ENCODE results near the gene CHMP4A. TPM values are rescaled to one million over a fixed set of nuclear protein-coding genes. Genes with fewer than 3 reads are reported as not detected.
"Not testable (repeated sequence)": the region's sequence is repeated elsewhere in the genome, so short reads cannot be mapped to it uniquely, and the experiment has no call there.

The CHMP4A gene
- total RNA-seq, 1 donor from 2014 or later: 37.6 TPM

DNA sequence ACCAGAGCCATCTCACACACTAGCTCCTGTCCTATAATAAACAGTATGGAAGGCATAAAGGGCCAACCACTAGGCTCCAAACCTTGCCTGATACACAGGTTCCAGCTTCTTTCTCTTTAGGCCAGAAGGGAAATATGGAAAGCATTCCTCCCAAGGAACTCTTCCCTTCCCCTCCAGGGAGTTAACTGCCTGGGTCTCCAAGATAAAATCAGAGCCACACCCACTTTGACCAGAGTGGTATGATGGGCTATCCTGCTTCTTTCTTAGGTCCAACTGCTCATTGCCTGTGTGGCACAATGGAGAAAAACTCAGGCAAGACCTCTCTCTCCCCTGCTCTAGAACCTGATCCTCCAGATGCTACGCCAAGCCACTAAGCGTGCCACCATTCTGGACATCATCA, 5.7 kb downstream of the CHMP4A start:
- Histone ChIP-seq H3K9me3 (no peaks in the 10 kb centered on the region), H3K4me1 (peaks cover 20% of the 10 kb centered on the region), H3K27me3 (no peaks in the 10 kb centered on the region), H3K36me3 (peaks cover 4 to 26% of the 10 kb centered on the region in 2 donors), H3K4me3 (no peak overlapping the region), H3K27ac (no peak overlapping the region)
- DNase-seq (ENCODE audit: extremely low spot score in 2 of 2): no peak
- intact Hi-C loops (cut with DNase I): no loop called here
- TF ChIP-seq, protein P1, sequence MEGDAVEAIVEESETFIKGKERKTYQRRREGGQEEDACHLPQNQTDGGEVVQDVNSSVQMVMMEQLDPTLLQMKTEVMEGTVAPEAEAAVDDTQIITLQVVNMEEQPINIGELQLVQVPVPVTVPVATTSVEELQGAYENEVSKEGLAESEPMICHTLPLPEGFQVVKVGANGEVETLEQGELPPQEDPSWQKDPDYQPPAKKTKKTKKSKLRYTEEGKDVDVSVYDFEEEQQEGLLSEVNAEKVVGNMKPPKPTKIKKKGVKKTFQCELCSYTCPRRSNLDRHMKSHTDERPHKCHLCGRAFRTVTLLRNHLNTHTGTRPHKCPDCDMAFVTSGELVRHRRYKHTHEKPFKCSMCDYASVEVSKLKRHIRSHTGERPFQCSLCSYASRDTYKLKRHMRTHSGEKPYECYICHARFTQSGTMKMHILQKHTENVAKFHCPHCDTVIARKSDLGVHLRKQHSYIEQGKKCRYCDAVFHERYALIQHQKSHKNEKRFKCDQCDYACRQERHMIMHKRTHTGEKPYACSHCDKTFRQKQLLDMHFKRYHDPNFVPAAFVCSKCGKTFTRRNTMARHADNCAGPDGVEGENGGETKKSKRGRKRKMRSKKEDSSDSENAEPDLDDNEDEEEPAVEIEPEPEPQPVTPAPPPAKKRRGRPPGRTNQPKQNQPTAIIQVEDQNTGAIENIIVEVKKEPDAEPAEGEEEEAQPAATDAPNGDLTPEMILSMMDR (IDR thresholded peaks at IDR 0.05): no peak
- TF ChIP-seq POLR2A (IDR thresholded peaks at IDR 0.05): no peak
- TF ChIP-seq POLR2AphosphoS5 (IDR thresholded peaks at IDR 0.05; ENCODE audit: insufficient read depth in 1 of 2, low read depth in 1 of 2): no peak

DNA sequence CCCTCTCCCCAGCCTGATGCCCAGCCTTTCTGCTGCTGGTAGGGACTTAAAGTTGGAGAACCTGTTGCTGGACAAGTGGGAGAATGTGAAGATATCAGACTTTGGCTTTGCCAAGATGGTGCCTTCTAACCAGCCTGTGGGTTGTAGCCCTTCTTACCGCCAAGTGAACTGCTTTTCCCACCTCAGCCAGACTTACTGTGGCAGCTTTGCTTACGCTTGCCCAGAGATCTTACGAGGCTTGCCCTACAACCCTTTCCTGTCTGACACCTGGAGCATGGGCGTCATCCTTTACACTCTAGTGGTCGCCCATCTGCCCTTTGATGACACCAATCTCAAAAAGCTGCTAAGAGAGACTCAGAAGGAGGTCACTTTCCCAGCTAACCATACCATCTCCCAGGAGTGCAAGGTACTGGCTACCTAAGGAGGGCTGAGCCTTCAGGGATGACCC, 6.2 kb downstream of the CHMP4A start:
- Histone ChIP-seq H3K4me1 (peaks cover 17% of the 10 kb centered on the region), H3K27me3 (no peaks in the 10 kb centered on the region), H3K9me3 (no peaks in the 10 kb centered on the region), H3K27ac (no peak overlapping the region), H3K4me3 (no peak overlapping the region), H3K36me3 (peaks cover 4 to 26% of the 10 kb centered on the region in 2 donors)
- intact Hi-C loops (cut with DNase I): no loop called here
- TF ChIP-seq, protein P1 (IDR thresholded peaks at IDR 0.05): no peak
- TF ChIP-seq POLR2AphosphoS5 (IDR thresholded peaks at IDR 0.05; ENCODE audit: insufficient read depth in 1 of 2, low read depth in 1 of 2): no peak
- TF ChIP-seq POLR2A (IDR thresholded peaks at IDR 0.05): no peak
- no peak for DNase-seq (ENCODE audit: extremely low spot score in 2 of 2)

DNA sequence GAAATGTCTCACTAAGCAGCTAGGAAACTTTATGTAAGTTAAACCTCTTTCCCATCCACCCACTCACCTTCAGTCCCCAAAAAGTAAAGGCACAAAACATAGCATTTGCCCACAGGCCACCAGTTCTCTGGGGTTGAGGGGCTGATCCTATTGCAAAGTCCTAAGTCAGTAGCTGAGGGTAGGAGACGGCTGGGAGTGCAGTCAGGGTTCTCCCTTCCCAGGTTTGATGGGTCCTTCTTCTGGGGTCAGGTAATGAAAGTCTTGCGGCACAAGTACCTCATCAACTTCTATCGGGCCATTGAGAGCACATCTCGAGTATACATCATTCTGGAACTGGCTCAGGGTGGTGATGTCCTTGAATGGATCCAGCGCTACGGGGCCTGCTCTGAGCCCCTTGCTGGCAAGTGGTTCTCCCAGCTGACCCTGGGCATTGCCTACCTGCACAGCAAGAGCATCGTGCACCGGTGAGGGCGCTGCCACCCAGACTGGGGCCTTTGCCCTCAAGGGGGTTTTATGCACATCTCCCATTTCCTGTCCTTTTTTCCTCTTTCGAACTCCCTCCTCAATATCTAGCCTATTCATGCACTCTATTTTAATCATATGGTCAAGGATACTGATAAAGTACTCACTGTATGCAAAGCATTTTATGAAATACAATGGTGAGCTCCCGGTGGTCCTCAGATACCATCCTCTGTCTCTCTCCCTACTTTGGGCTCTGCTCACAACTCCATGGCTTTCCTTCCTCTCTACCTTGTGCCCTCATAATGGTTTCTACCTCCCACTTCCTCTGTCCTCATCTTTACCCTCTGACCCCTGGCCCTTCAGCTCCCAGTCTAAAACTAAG, 6.8 kb downstream of the CHMP4A start:
- Histone ChIP-seq H3K4me1 (peaks cover 10% of the 10 kb centered on the region), H3K9me3 (no peaks in the 10 kb centered on the region), H3K27ac (no peak overlapping the region), H3K4me3 (no peak overlapping the region), H3K27me3 (no peaks in the 10 kb centered on the region), H3K36me3 (peaks cover 4 to 28% of the 10 kb centered on the region in 2 donors)
- TF ChIP-seq POLR2A (IDR thresholded peaks at IDR 0.05): no peak
- TF ChIP-seq POLR2AphosphoS5 (IDR thresholded peaks at IDR 0.05; ENCODE audit: insufficient read depth in 1 of 2, low read depth in 1 of 2): no peak
- TF ChIP-seq, protein P1 (IDR thresholded peaks at IDR 0.05): no peak
- intact Hi-C loops (cut with DNase I): no loop called here
- DNase-seq (ENCODE audit: extremely low spot score in 2 of 2): no peak

DNA sequence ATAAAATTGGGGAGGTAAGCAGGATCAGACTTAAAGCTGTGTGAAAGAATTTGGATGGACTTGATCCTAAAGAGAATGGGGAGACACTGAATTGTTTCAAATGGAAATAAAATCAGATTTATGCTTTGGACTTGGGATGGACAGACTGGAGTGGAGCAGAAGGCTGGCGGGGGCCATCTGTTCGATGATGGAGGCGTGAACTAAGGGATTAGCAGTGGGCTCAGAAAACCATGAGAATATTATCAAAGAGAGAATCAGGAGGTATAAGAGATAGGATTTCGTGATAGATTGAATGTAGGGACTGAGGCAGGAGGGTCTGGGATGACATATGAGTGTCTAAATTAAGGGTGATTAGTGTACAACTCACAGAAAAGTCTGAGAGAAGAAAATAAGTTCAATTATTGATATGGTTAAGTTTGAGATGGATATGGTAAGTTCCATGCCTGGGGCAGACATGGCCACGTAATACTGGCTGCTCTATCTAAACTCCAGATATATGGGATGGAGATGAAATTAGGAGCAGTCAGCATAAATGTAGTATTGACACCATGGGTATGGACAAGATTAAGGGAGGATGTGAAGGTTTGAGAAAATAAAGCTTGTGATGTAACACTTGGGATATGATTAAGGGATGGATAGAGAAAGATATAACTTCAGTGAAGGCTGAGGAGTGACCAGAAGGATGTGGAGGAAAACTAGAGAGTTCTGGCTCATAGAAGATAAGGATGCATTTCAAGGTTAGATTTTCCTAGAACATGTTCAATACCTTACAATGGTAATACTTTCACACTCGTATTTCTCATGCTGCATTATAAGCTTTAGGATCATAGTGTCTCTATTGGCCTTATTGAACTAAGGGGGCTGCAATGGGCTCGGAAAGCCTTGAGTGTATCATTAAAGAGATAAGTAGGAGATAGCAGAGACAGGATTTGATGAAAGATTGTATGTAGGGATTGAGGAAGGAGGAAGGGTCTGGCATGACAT, 8.8 kb downstream of the CHMP4A start:
- peaks cover 4 to 18% of the 10 kb centered on the region in 2 donors for H3K36me3 ChIP-seq
- no peak for DNase-seq (ENCODE audit: extremely low spot score in 2 of 2)

DNA sequence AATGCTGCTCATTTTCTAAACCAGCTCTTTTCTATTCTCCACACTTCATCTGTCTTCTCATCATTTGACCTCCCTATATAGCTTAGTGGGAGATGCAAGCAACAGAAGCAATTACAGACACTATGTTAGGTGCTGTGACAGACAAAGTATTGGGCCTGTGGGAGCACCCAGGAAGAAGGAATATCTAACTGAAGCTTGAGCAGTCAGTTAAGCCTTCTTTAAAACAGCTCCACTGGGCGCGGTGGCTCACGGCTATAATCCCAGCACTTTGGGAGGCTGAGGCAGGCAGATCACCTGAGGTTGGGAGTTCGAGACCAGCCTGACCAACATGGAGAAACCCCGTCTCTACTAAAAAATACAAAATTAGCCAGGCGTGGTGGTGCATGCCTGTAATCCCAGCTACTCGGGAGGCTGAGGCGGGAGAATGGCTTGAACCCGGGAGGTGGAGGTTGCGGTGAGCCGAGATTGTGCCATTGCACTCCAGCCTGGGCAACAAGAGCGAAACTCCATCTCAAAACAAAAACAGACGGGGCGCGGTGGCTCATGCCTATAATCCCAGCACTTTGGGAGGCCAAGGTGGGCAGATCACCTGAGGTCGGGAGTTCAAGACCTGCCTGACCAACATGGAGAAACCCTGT, 9.9 kb downstream of the CHMP4A start:
- H3K36me3 ChIP-seq: peaks cover 0 to 14% of the 10 kb centered on the region in 2 donors
- H3K9me3 ChIP-seq; intact Hi-C loops (cut with DNase I); H3K4me1 ChIP-seq; DNase-seq (ENCODE audit: extremely low spot score in 2 of 2); H3K27ac ChIP-seq; H3K27me3 ChIP-seq; H3K4me3 ChIP-seq: not testable (repeated sequence)

More for the DNA sequence above, 8.8 kb downstream of the CHMP4A start:
- Histone ChIP-seq H3K27me3 (no peaks in the 10 kb centered on the region), H3K4me1 (no peaks in the 10 kb centered on the region), H3K4me3 (no peak overlapping the region), H3K9me3 (no peaks in the 10 kb centered on the region), H3K27ac (no peak overlapping the region)
- intact Hi-C loops (cut with DNase I): no loop called here
- TF ChIP-seq, protein P1 (IDR thresholded peaks at IDR 0.05): no peak
- no peak for TF ChIP-seq POLR2AphosphoS5 (IDR thresholded peaks at IDR 0.05; ENCODE audit: insufficient read depth in 1 of 2, low read depth in 1 of 2)
- TF ChIP-seq POLR2A (IDR thresholded peaks at IDR 0.05): no peak

DNA sequence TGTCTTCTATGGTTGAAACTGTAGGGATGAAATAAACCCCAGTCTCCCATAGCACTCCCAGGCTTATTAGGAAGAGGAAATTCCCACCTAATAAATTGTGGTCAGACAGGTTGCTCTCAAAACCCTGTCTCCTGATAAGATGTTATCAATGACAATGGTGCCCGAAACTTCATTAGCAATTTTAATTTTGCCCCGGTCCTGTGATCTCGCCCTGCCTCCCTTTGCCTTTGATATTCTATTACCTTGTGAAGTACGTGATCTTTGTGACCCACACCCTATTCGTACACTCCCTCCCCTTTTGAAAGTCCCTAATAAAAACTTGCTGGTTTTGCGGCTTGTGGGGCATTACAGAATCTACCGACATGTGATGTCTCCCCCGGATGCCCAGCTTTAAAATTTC, 10.8 kb downstream of the CHMP4A start:
- DNase-seq (ENCODE audit: extremely low spot score in 2 of 2); H3K27me3 ChIP-seq; H3K4me1 ChIP-seq; intact Hi-C loops (cut with DNase I); H3K9me3 ChIP-seq; H3K4me3 ChIP-seq; H3K27ac ChIP-seq: not testable (repeated sequence)
- H3K36me3 ChIP-seq: peaks cover 0 to 14% of the 10 kb centered on the region in 2 donors

Data from vagina (tissue), 2 donors.